HG02981 (cell line): ENCODE results near the gene KRTAP2-3.
"Not testable (repeated sequence)": the region's sequence is repeated elsewhere in the genome, so short reads cannot be mapped to it uniquely, and the experiment has no call there.

ENCODE experiments used
- ATAC-seq: cut with Tn5 transposase; IDR thresholded peaks from one replicate; pipeline ENCODE4 v1.9.1; 2021; ENCODE audit warnings: mild to moderate bottlenecking, moderate library complexity; ENCODE audit not compliant: unreplicated experiment

Gene KRTAP2-3

GRCh38 chr17:41060052-41060604, at the start of gene KRTAP2-3:
KRTAP2-3 (minus strand) TSS chr17:41060114; CDS start chr17:41060050, 64 bp downstream.
- ATAC-seq = no peak

- not testable (repeated sequence) for ATAC-seq
Measured at GRCh38 chr17:41108728-41109386, 48.9 kb upstream of the KRTAP2-3 start.

- no peak for ATAC-seq
Measured at GRCh38 chr17:41107941-41108450, 48.1 kb upstream of the KRTAP2-3 start.

GRCh38 chr17:41105347-41105746, 45.4 kb upstream of the KRTAP2-3 start, which contains the start of gene KRTAP4-9:
KRTAP4-9 (plus strand) TSS chr17:41105389; CDS start chr17:41105389, 0 bp downstream.
- ATAC-seq = not testable (repeated sequence)

GRCh38 chr17:41104386-41105038, 44.6 kb upstream of the KRTAP2-3 start:
- ATAC-seq = not testable (repeated sequence)

- ATAC-seq = no peak
Measured at GRCh38 chr17:41103896-41104295, 44.0 kb upstream of the KRTAP2-3 start.

- ATAC-seq = no peak
Measured at GRCh38 chr17:41101586-41102259, 41.8 kb upstream of the KRTAP2-3 start, which contains the start of gene KRTAP4-16. KRTAP4-16 (minus strand) TSS chr17:41102209; CDS start chr17:41102209, 0 bp downstream.

GRCh38 chr17:41099682-41100480, 40.0 kb upstream of the KRTAP2-3 start:
- not testable (repeated sequence) for ATAC-seq

GRCh38 chr17:41098481-41098880, 38.6 kb upstream of the KRTAP2-3 start:
- ATAC-seq = no peak

GRCh38 chr17:41098042-41098441, 38.1 kb upstream of the KRTAP2-3 start, which contains the start of gene KRTAP4-8:
KRTAP4-8 (minus strand) TSS chr17:41098142; CDS start chr17:41098084, 58 bp downstream.
- ATAC-seq = no peak

- ATAC-seq = no peak
Measured at GRCh38 chr17:41096055-41096454, 36.1 kb upstream of the KRTAP2-3 start.

GRCh38 chr17:41088760-41089352, 28.9 kb upstream of the KRTAP2-3 start:
- not testable (repeated sequence) for ATAC-seq

- not testable (repeated sequence) for ATAC-seq
Measured at GRCh38 chr17:41084100-41084856, 24.4 kb upstream of the KRTAP2-3 start, which contains the start of gene KRTAP4-7. KRTAP4-7 (plus strand) TSS chr17:41084150; CDS start chr17:41084207, 57 bp downstream.

GRCh38 chr17:41083427-41083826, 23.5 kb upstream of the KRTAP2-3 start:
- not testable (repeated sequence) for ATAC-seq

GRCh38 chr17:41082626-41083025, 22.7 kb upstream of the KRTAP2-3 start:
- no peak for ATAC-seq

GRCh38 chr17:41076788-41077187, 16.9 kb upstream of the KRTAP2-3 start:
- ATAC-seq = no peak

GRCh38 chr17:41073676-41074075, 13.8 kb upstream of the KRTAP2-3 start:
- no peak for ATAC-seq

GRCh38 chr17:41071606-41072360, 11.9 kb upstream of the KRTAP2-3 start:
- ATAC-seq = no peak
